H9 (cell line): Measurements from ENCODE around the gene HCN4. TPM values are rescaled to one million over a fixed set of nuclear protein-coding genes. Genes with fewer than 3 reads are reported as not detected.

Source experiments
- DNase-seq: peaks from one replicate; pipeline ENCODE4 v3.0.0-alpha.2; 2017
- H2AFZ ChIP-seq: one replicate; pipeline ENCODE4 v1.6.1; 2013; ENCODE audit warnings: mild to moderate bottlenecking, low read length, control low read depth, moderate library complexity
- H2AK5ac ChIP-seq: 2 replicates; pipeline ENCODE4 v1.6.1; 2013; ENCODE audit warnings: low read length, control low read depth, mixed read lengths; ENCODE audit not compliant: insufficient read length
- H2BK120ac ChIP-seq: one replicate; pipeline ENCODE4 v1.6.1; 2013; ENCODE audit warnings: low read depth, mild to moderate bottlenecking, low read length, control low read depth, inconsistent platforms; ENCODE audit not compliant: poor library complexity, severe bottlenecking
- H2BK12ac ChIP-seq: 2 replicates; pipeline ENCODE4 v1.6.1; 2013; ENCODE audit warnings: low read length, control low read depth, mixed read lengths, low read depth; ENCODE audit not compliant: insufficient read length
- H2BK15ac ChIP-seq: 2 replicates; pipeline ENCODE4 v1.6.1; 2013; ENCODE audit warnings: low read depth, low read length, control low read depth
- H2BK20ac ChIP-seq: one replicate; pipeline ENCODE4 v1.6.1; 2013; ENCODE audit warnings: low read depth, mild to moderate bottlenecking, low read length, control low read depth, inconsistent platforms; ENCODE audit not compliant: poor library complexity, severe bottlenecking
- H2BK5ac ChIP-seq: 2 replicates; pipeline ENCODE4 v1.6.1; 2013; ENCODE audit warnings: low read length, control low read depth, mixed read lengths; ENCODE audit not compliant: insufficient read length
- H3K14ac ChIP-seq: 2 replicates; pipeline ENCODE4 v1.6.1; 2013; ENCODE audit warnings: low read length, control low read depth; ENCODE audit not compliant: insufficient read depth
- H3K18ac ChIP-seq: 2 replicates; pipeline ENCODE4 v1.6.1; 2013; ENCODE audit warnings: low read depth, mild to moderate bottlenecking, mixed read lengths, low read length, control low read depth; ENCODE audit not compliant: insufficient read length
- H3K23ac ChIP-seq: 2 replicates; pipeline ENCODE4 v1.6.1; 2013; ENCODE audit warnings: low read length, control low read depth, mixed read lengths, low read depth; ENCODE audit not compliant: insufficient read length
- H3K23me2 ChIP-seq: 2 replicates; pipeline ENCODE4 v1.6.1; 2013; ENCODE audit warnings: low read depth, mild to moderate bottlenecking, mixed read lengths, low read length, control low read depth; ENCODE audit not compliant: insufficient read length, poor library complexity, severe bottlenecking
- H3K27ac ChIP-seq: 2 replicates; pipeline ENCODE4 v1.5.1; 2013; ENCODE audit warnings: low read length, control low read depth, mixed read lengths, low read depth; ENCODE audit not compliant: insufficient read length
- H3K27me3 ChIP-seq: 2 replicates; pipeline ENCODE4 v1.6.1; 2013; ENCODE audit warnings: low read length, control low read depth, inconsistent platforms; ENCODE audit not compliant: insufficient read depth
- H3K4ac ChIP-seq: 2 replicates; pipeline ENCODE4 v1.6.1; 2013; ENCODE audit warnings: low read depth, mild to moderate bottlenecking, control low read depth, inconsistent platforms, low read length, moderate library complexity
- H3K4me1 ChIP-seq: 2 replicates; pipeline ENCODE4 v1.6.1; 2013; ENCODE audit warnings: low read length, control low read depth, inconsistent platforms; ENCODE audit not compliant: insufficient read depth
- H3K4me2 ChIP-seq: 2 replicates; pipeline ENCODE4 v1.6.1; 2013; ENCODE audit warnings: low read length, control low read depth, mixed read lengths; ENCODE audit not compliant: insufficient read length, insufficient read depth
- H3K56ac ChIP-seq: 2 replicates; pipeline ENCODE4 v1.6.1; 2013; ENCODE audit warnings: low read depth, mild to moderate bottlenecking, mixed read lengths, low read length, control low read depth; ENCODE audit not compliant: insufficient read length
- H3K79me1 ChIP-seq: 2 replicates; pipeline ENCODE4 v1.6.1; 2013; ENCODE audit warnings: low read depth, mild to moderate bottlenecking, moderate library complexity, low read length, control low read depth, inconsistent platforms; ENCODE audit not compliant: insufficient read depth, poor library complexity, severe bottlenecking
- H3K79me2 ChIP-seq: 2 replicates; pipeline ENCODE4 v1.6.1; 2013; ENCODE audit warnings: low read length, control low read depth, inconsistent platforms; ENCODE audit not compliant: insufficient read depth
- H3K9ac ChIP-seq: 2 replicates; pipeline ENCODE4 v1.6.1; 2013; ENCODE audit warnings: low read length, control low read depth, mixed read lengths; ENCODE audit not compliant: insufficient read length; ENCODE audit errors: extremely low read depth
- H3K9me3 ChIP-seq: one replicate; pipeline ENCODE4 v1.6.1; 2013; ENCODE audit warnings: low read depth, low read length, inconsistent platforms; ENCODE audit not compliant: control insufficient read depth
- H3T11ph ChIP-seq: one replicate; pipeline ENCODE4 v1.6.1; 2013; ENCODE audit warnings: mild to moderate bottlenecking, low read length, control low read depth, inconsistent platforms
- H4K20me1 ChIP-seq: one replicate; pipeline ENCODE4 v1.6.1; 2013; ENCODE audit not compliant: control insufficient read depth, insufficient read length, insufficient read depth
- H4K5ac ChIP-seq: 2 replicates; pipeline ENCODE4 v1.6.1; 2013; ENCODE audit warnings: low read depth, mild to moderate bottlenecking, mixed read lengths, low read length, control low read depth; ENCODE audit not compliant: insufficient read length
- H4K8ac ChIP-seq: replicated peaks from 2 replicates; pipeline ENCODE4 v1.6.1; 2013; ENCODE audit warnings: low read length, control low read depth, mixed read lengths, low read depth; ENCODE audit not compliant: insufficient read length
- H4K91ac ChIP-seq: 2 replicates; pipeline ENCODE4 v1.6.1; 2013; ENCODE audit warnings: low read depth, mild to moderate bottlenecking, moderate library complexity, mixed read lengths, low read length, control low read depth; ENCODE audit not compliant: insufficient read length
- H3K27ac Mint-ChIP-seq, 3 experiments: 2 replicates in 2 of 3; 3 replicates in 1 of 3; pipeline ENCODE4 v1.8.0; 2020 to 2021; ENCODE audit warnings: mixed read lengths in 3 of 3, mild to moderate bottlenecking in 1 of 3, moderate library complexity in 1 of 3
- H3K27me3 Mint-ChIP-seq: 2 replicates; pipeline ENCODE4 v1.8.0; 2021; ENCODE audit warnings: low read depth, mild to moderate bottlenecking, moderate library complexity, mixed read lengths
- H3K36me3 Mint-ChIP-seq, 3 experiments: 2 replicates in 2 of 3; 3 replicates in 1 of 3; pipeline ENCODE4 v1.8.0; 2020 to 2021; ENCODE audit warnings: low read depth in 3 of 3, mixed read lengths in 3 of 3; ENCODE audit not compliant: insufficient read depth in 1 of 3
- H3K4me1 Mint-ChIP-seq, 2 experiments: 2 replicates each; pipeline ENCODE4 v1.8.0; 2020; ENCODE audit warnings: mixed read lengths in 2 of 2
- H3K4me3 Mint-ChIP-seq, 2 experiments: 2 replicates in 1 of 2; 3 replicates in 1 of 2; pipeline ENCODE4 v1.8.0; 2020 to 2021; ENCODE audit warnings: mild to moderate bottlenecking in 2 of 2, mixed read lengths in 2 of 2, moderate library complexity in 1 of 2
- H3K9me3 Mint-ChIP-seq, 2 experiments: 2 replicates in 1 of 2; 3 replicates in 1 of 2; pipeline ENCODE4 v1.8.0; 2020; ENCODE audit warnings: mild to moderate bottlenecking in 2 of 2, mixed read lengths in 2 of 2, moderate library complexity in 1 of 2
- WGBS: extraction: QIAGEN DNeasy Blood & Tissue Kit; methylation state at CpG from one replicate; pipeline ENCODE4 v1.1.7; 2013; ENCODE audit warnings: missing lambda C conversion rate, low lambda C conversion rate, mixed read lengths; ENCODE audit not compliant: insufficient read length; ENCODE audit errors: extremely low coverage; 5-methylcytosine and 5-hydroxymethylcytosine counted together
- total RNA-seq: library from RNA; stranded (reverse); gene quantifications from 2 replicates; pipeline ENCODE4 v1.2.1, GENCODE V29; 2021
- TF ChIP-seq, protein P1 (sequence below): fragments of 200-600 bp; sonication (generic); conservative IDR thresholded peaks from 3 replicates; pipeline ENCODE4 v1.8.0; 2021; ENCODE audit warnings: antibody characterized with exemption, mild to moderate bottlenecking

HCN4 gene
- total RNA-seq, 1 experiment from 2014 or later = 10.5 TPM

DNA sequence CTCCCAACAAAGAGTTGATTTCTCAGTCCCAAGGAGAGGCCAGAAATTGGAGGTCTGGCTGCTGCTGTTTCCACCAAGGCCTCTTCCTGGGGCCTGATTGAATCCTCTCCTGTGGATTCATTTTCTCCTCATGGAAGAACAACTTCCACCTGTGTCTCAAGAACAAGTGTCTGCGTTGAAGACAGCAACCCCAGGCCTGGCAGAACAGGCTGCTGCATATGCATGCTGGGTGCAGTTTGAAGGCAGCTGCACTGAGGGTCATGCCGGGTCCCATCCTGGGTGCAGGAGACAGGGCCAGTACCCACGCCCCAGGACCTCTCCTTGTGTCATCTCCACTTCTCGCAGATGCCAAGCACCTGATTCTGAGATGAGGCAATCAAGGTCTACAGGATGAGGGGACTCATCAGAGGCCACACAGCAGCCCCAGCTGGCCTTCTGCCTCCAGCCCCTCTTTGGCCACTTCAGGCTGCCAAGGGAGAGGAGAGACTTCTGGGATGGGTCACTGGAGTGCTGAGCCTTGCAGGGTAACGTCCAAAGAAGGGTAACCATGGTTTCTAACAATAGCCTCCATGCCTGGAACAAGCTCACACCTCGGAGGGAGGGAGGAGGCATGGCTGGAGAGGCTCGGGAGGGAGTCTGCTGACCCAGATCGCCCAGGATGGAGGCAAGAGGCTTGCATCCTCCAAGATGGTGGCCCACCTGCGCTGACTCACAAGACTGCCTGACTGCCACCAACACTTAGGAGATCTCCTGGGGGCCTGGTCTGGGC, 30.0 kb downstream of the HCN4 start:
- Histone ChIP-seq H3K18ac (no peak overlapping the region), H3K23me2 (no peaks in the 10 kb centered on the region), H3K9ac (no peak overlapping the region), H3T11ph (no peak overlapping the region), H2AFZ (no peak overlapping the region), H3K4ac (no peak overlapping the region), H3K4me2 (no peak overlapping the region), H3K9me3 (no peaks in the 10 kb centered on the region), H3K4me1 (no peaks in the 10 kb centered on the region), H2BK120ac (no peak overlapping the region), H2BK5ac (no peak overlapping the region), H4K5ac (no peak overlapping the region), H4K20me1 (peaks cover 3% of the 10 kb centered on the region), H2BK20ac (no peak overlapping the region), H3K79me1 (no peaks in the 10 kb centered on the region), H3K23ac (no peak overlapping the region), H4K91ac (no peak overlapping the region), H3K56ac (no peak overlapping the region), H3K14ac (no peak overlapping the region; the same call in 1 of the 2 replicates), H2BK15ac (no peak overlapping the region), H2BK12ac (no peak overlapping the region), H3K79me2 (no peaks in the 10 kb centered on the region), H3K27me3 (no peaks in the 10 kb centered on the region), H2AK5ac (no peak overlapping the region), H3K27ac (no peak overlapping the region), H4K8ac (no peak overlapping the region)
- H3K27ac Mint-ChIP-seq = no peak overlapping the region; a peak in 1 of 7 replicates
- no CpG with 5 or more reads among the region's 9 CpGs for WGBS
- no peak overlapping the region for H3K4me3 Mint-ChIP-seq
- H3K9me3 Mint-ChIP-seq = no peaks in the 10 kb centered on the region; a peak in 1 of 5 replicates
- peaks cover 19 to 24% (median 22%) of the 10 kb centered on the region in 3 experiments for H3K36me3 Mint-ChIP-seq
- DNase-seq = no peak
- TF ChIP-seq, protein P1, sequence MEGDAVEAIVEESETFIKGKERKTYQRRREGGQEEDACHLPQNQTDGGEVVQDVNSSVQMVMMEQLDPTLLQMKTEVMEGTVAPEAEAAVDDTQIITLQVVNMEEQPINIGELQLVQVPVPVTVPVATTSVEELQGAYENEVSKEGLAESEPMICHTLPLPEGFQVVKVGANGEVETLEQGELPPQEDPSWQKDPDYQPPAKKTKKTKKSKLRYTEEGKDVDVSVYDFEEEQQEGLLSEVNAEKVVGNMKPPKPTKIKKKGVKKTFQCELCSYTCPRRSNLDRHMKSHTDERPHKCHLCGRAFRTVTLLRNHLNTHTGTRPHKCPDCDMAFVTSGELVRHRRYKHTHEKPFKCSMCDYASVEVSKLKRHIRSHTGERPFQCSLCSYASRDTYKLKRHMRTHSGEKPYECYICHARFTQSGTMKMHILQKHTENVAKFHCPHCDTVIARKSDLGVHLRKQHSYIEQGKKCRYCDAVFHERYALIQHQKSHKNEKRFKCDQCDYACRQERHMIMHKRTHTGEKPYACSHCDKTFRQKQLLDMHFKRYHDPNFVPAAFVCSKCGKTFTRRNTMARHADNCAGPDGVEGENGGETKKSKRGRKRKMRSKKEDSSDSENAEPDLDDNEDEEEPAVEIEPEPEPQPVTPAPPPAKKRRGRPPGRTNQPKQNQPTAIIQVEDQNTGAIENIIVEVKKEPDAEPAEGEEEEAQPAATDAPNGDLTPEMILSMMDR = no peak
- 0 out of 4 replicates have a peak, but pooled peaks cover 0 to 4% of the 10 kb centered on the region in 2 experiments for H3K4me1 Mint-ChIP-seq
- no peaks in the 10 kb centered on the region for H3K27me3 Mint-ChIP-seq
